NB4 (cell line): ENCODE results near the gene AP1B1.

Experiments
- POLR2A ChIP-seq: IDR thresholded peaks from 2 replicates; pipeline ENCODE4 v1.6.1; 2011; ENCODE audit warnings: mild to moderate bottlenecking; ENCODE audit not compliant: insufficient read length; ENCODE audit errors: extremely low read depth
- TF ChIP-seq, protein P1 (sequence below): IDR thresholded peaks from one replicate; pipeline ENCODE4 v1.5.1; 2012; ENCODE audit warnings: low read depth, low read length

DNA sequence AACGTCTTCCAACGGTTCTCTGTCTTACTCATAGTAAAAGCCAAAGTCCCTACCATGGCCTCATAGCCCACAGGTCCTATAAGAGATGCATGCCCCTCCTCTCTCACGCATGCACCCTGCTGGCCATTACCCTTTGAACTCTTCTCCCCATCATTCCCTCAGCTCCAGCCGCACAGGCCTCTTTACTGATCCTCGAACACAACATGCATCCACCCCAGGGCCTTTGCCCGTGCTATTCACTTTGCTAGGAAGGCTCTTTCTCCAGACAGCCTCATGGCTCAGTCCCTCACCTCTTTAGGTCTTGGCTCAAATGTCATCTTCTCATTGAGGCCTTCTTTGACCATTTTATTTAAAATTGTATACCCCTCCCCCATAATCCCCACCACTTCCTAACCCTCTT, 7.5 kb downstream of the AP1B1 start:
- TF ChIP-seq, protein P1, sequence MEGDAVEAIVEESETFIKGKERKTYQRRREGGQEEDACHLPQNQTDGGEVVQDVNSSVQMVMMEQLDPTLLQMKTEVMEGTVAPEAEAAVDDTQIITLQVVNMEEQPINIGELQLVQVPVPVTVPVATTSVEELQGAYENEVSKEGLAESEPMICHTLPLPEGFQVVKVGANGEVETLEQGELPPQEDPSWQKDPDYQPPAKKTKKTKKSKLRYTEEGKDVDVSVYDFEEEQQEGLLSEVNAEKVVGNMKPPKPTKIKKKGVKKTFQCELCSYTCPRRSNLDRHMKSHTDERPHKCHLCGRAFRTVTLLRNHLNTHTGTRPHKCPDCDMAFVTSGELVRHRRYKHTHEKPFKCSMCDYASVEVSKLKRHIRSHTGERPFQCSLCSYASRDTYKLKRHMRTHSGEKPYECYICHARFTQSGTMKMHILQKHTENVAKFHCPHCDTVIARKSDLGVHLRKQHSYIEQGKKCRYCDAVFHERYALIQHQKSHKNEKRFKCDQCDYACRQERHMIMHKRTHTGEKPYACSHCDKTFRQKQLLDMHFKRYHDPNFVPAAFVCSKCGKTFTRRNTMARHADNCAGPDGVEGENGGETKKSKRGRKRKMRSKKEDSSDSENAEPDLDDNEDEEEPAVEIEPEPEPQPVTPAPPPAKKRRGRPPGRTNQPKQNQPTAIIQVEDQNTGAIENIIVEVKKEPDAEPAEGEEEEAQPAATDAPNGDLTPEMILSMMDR, result no peak
- TF ChIP-seq POLR2A, result no peak
